Keratinocyte (primary cell): ENCODE measurements around the gene AGAP1. TPM values are rescaled to one million over a fixed set of nuclear protein-coding genes. Genes with fewer than 3 reads are reported as not detected.

ENCODE experiments used
- DNase-seq: peaks from one replicate; pipeline ENCODE4 v3.0.0-alpha.2; 2011; ENCODE audit warnings: low read depth, missing footprints, low spot score
- FAIRE-seq: peaks from 2 replicates; lab custom pipeline; 2011; peaks lifted over from hg19 to GRCh38; lab: Jason Lieb, UNC
- H2AFZ ChIP-seq: 2 replicates; pipeline ENCODE4 v1.6.0; 2012; ENCODE audit warnings: low read length, control low read depth, inconsistent platforms; ENCODE audit not compliant: control insufficient read depth
- H3K27ac ChIP-seq: 2 replicates; pipeline ENCODE4 v1.5.1; 2011; ENCODE audit warnings: low read length; ENCODE audit not compliant: control insufficient read depth, insufficient read depth
- H3K27me3 ChIP-seq: 3 replicates; pipeline ENCODE4 v1.6.0; 2011; ENCODE audit warnings: low read length; ENCODE audit not compliant: control insufficient read depth, insufficient read depth; ENCODE audit errors: extremely low read depth
- H3K36me3 ChIP-seq, 2 experiments: 2 replicates in 1 of 2; 3 replicates in 1 of 2; pipeline ENCODE4 v1.5.1; 2011; ENCODE audit warnings: low read length in 2 of 2, mild to moderate bottlenecking in 1 of 2; ENCODE audit not compliant: control insufficient read depth in 2 of 2, insufficient read depth in 2 of 2; ENCODE audit errors: extremely low read depth in 1 of 2
- H3K4me1 ChIP-seq: 3 replicates; pipeline ENCODE4 v1.5.1; 2011; ENCODE audit warnings: low read length; ENCODE audit not compliant: control insufficient read depth, insufficient read depth; ENCODE audit errors: extremely low read depth
- H3K4me2 ChIP-seq: 3 replicates; pipeline ENCODE4 v1.6.0; 2011; ENCODE audit warnings: low read depth, low read length; ENCODE audit not compliant: control insufficient read depth, insufficient read depth; ENCODE audit errors: extremely low read depth
- H3K4me3 ChIP-seq, 3 experiments: fragments of 200-600 bp in 1 of 3; sonication (generic) in 1 of 3; 2 replicates in 2 of 3; 3 replicates in 1 of 3; pipeline ENCODE4 v1.5.1; 2011 to 2016; ENCODE audit warnings: low read length in 3 of 3, mild to moderate bottlenecking in 3 of 3, control low read depth in 2 of 3, inconsistent platforms in 1 of 3, low read depth in 1 of 3, mixed read lengths in 1 of 3, mixed run types in 1 of 3, moderate library complexity in 1 of 3; ENCODE audit not compliant: control insufficient read depth in 2 of 3, insufficient read depth in 2 of 3; ENCODE audit errors: extremely low read depth in 1 of 3
- H3K79me2 ChIP-seq: 2 replicates; pipeline ENCODE4 v1.6.0; 2012; ENCODE audit warnings: low read length; ENCODE audit not compliant: control insufficient read depth, insufficient read depth
- H3K9ac ChIP-seq: 3 replicates; pipeline ENCODE4 v1.6.0; 2011; ENCODE audit warnings: low read length; ENCODE audit not compliant: control insufficient read depth, insufficient read depth; ENCODE audit errors: extremely low read depth
- H3K9me1 ChIP-seq: 3 replicates; pipeline ENCODE4 v1.6.0; 2011; ENCODE audit warnings: low read length; ENCODE audit not compliant: control insufficient read depth, insufficient read depth; ENCODE audit errors: extremely low read depth
- H3K9me3 ChIP-seq: 2 replicates; pipeline ENCODE4 v1.5.1; 2012; ENCODE audit warnings: low read depth, low read length; ENCODE audit not compliant: control insufficient read depth
- H4K20me1 ChIP-seq: 3 replicates; pipeline ENCODE4 v1.6.0; 2011; ENCODE audit warnings: low read length; ENCODE audit not compliant: control insufficient read depth, insufficient read depth; ENCODE audit errors: extremely low read depth
- EZH2 ChIP-seq: IDR thresholded peaks from one replicate; pipeline ENCODE4 v1.6.1; 2012; ENCODE audit warnings: inconsistent platforms, mild to moderate bottlenecking, low read length, moderate library complexity
- dilution Hi-C: fragments of 300-500 bp; cut with MboI; formaldehyde crosslinking; loops from one replicate; pipeline ENCODE4 v1.7.0; 2020; ENCODE audit warnings: low sequenced_read_pairs; ENCODE audit not compliant: extremely low pct_ligation_motif_present
- polyA plus RNA-seq, 5 experiments: library from polyadenylated mRNA; depleted of rRNA in 3 of 5; stranded (reverse) in 3 of 5; stranded (forward) in 1 of 5; unstranded in 1 of 5; fragments of >200 nt; gene quantifications; 1 replicate in 1 of 5; 2 replicates in 3 of 5; 3 replicates in 1 of 5; pipeline versions ENCODE4 v1.2.1 to v1.2.3, GENCODE V29; 2011 to 2012; ENCODE audit warnings: missing spikeins in 2 of 5, low read depth in 1 of 5, low replicate concordance in 1 of 5
- TF ChIP-seq, protein P1 (sequence below), 3 experiments: IDR thresholded peaks in 1 of 3; conservative IDR thresholded peaks in 1 of 3; optimal IDR thresholded peaks in 1 of 3; 2 replicates in 2 of 3; 3 replicates in 1 of 3; pipeline versions ENCODE3 to v1.5.1; 2011; ENCODE audit warnings: low read length in 3 of 3, mild to moderate bottlenecking in 3 of 3, moderate library complexity in 2 of 3, control low read depth in 1 of 3, inconsistent platforms in 1 of 3; ENCODE audit not compliant: insufficient read depth in 2 of 3; ENCODE audit errors: extremely low read depth in 1 of 3

The AGAP1 gene
- polyA plus RNA-seq, 1 donor (not counting 4 experiments of a cell fraction or from before 2014, with no cell fraction given), result 12.6 TPM

DNA sequence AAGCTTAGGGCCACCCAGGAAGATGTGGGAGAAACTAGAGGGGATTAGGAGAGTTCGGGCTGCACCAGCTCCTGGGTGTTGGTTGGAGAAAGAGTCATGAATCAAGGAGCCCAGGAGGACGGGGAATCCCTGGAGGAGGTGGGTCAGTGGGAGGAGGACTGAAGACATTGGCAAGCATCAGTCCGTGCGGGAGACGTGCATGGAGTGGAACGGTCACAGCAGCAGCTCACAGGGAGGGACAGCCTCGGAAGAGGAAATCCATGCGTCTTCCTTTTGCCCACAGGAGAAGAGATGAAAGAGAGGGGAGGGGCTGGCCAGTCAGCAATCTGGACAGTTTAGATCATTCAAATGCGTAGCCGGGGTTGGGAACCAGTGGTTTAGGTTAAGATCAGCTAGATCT lies 495.7 kb downstream of the AGAP1 start:
- dilution Hi-C loops, result no loop called here
- H3K79me2 ChIP-seq, result no peaks in the 10 kb centered on the region
- H3K4me2 ChIP-seq, result no peak overlapping the region
- DNase-seq (no peak), FAIRE-seq (no peak)
- no peak overlapping the region for H3K9ac ChIP-seq
- H3K27me3 ChIP-seq, result no peaks in the 10 kb centered on the region
- no peaks in the 10 kb centered on the region for H4K20me1 ChIP-seq
- no peak for TF ChIP-seq EZH2
- TF ChIP-seq, protein P1, sequence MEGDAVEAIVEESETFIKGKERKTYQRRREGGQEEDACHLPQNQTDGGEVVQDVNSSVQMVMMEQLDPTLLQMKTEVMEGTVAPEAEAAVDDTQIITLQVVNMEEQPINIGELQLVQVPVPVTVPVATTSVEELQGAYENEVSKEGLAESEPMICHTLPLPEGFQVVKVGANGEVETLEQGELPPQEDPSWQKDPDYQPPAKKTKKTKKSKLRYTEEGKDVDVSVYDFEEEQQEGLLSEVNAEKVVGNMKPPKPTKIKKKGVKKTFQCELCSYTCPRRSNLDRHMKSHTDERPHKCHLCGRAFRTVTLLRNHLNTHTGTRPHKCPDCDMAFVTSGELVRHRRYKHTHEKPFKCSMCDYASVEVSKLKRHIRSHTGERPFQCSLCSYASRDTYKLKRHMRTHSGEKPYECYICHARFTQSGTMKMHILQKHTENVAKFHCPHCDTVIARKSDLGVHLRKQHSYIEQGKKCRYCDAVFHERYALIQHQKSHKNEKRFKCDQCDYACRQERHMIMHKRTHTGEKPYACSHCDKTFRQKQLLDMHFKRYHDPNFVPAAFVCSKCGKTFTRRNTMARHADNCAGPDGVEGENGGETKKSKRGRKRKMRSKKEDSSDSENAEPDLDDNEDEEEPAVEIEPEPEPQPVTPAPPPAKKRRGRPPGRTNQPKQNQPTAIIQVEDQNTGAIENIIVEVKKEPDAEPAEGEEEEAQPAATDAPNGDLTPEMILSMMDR (optimal IDR thresholded peaks at IDR 0.05 in 1 of 3, IDR thresholded peaks at IDR 0.05 in 1 of 3, conservative IDR thresholded peaks at IDR 0.05 in 1 of 3; ENCODE audit: extremely low read depth in 1 of 3, insufficient read depth in 2 of 3, low read length in 3 of 3), result no peak
- no peaks in the 10 kb centered on the region for H3K4me1 ChIP-seq
- no peak overlapping the region for H3K4me3 ChIP-seq
- no peak overlapping the region for H3K27ac ChIP-seq
- no peaks in the 10 kb centered on the region for H3K9me1 ChIP-seq
- H2AFZ ChIP-seq, result no peak overlapping the region
- no peaks in the 10 kb centered on the region for H3K9me3 ChIP-seq
- H3K36me3 ChIP-seq, result no peaks in the 10 kb centered on the region

DNA sequence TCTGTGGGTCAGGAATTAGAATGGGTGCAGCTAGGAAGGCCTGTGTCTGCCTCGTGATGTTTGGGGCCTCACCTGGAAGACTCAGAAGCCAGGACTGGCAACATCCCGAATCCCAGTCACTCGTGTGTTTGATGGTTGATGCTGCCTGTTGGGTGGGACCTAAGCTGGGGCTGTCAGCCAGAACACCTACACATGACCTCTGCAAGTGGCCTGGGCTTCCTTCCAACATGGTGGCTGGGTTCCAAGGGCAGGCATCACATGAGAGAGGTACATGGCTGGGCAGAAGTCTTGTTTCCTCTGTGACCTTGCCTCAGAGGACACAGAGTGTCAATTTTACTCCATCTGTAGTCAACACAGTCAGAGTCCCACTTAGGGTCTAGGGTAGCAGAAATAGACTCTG lies 496.5 kb downstream of the AGAP1 start:
- no peak overlapping the region for H3K9ac ChIP-seq
- H3K79me2 ChIP-seq, result no peaks in the 10 kb centered on the region
- no peaks in the 10 kb centered on the region for H3K9me1 ChIP-seq
- H2AFZ ChIP-seq, result no peak overlapping the region
- H3K27ac ChIP-seq, result no peak overlapping the region
- no peaks in the 10 kb centered on the region for H4K20me1 ChIP-seq
- FAIRE-seq, result no peak
- dilution Hi-C loops, result no loop called here
- no peaks in the 10 kb centered on the region for H3K36me3 ChIP-seq
- no peak overlapping the region for H3K4me3 ChIP-seq
- no peaks in the 10 kb centered on the region for H3K4me1 ChIP-seq
- TF ChIP-seq, protein P1 (optimal IDR thresholded peaks at IDR 0.05 in 1 of 3, IDR thresholded peaks at IDR 0.05 in 1 of 3, conservative IDR thresholded peaks at IDR 0.05 in 1 of 3; ENCODE audit: extremely low read depth in 1 of 3, insufficient read depth in 2 of 3, low read length in 3 of 3), result no peak
- no peak for TF ChIP-seq EZH2
- H3K9me3 ChIP-seq, result no peaks in the 10 kb centered on the region
- H3K4me2 ChIP-seq, result no peak overlapping the region
- no peaks in the 10 kb centered on the region for H3K27me3 ChIP-seq
- no peak for DNase-seq
